ENCODE results near the gene RNF186.
"Not testable (repeated sequence)": the region's sequence is repeated elsewhere in the genome, so short reads cannot be mapped to it uniquely, and the experiment has no call there.

The RNF186 gene

DNA sequence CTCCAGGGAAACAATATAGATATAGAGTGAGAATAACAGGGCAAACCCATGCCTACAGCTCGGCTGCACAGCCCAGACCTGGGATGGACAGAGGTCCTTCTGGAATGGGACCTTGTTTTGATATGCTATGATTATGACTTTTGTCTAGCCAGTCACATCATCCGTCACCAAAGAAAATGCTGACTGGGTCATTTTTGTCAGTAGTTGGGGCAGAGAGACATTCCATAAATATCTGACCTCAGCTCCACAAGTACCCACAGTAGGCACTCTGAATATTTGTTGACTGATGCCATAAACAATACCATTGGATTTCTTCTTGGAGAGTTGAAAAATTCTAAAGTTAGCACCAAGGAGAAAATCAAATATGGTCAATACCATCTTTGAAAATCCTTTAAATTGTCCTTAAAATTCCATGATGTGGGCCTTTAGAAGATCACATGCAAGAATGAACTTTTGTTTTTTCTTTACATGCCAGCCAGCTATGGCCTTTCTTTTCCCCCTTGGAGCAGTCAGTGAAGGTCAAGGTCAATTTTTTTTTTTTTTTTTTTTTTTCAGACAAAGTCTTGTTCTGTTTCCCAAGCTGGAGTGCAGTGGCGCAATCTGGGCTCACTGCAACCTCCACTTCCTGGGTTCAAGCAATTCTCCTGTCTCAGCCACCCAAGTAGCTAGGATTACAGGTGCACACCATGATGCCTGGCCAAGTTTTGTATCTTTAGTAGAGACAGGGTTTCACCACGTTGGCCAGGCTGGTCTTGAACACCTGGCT lies 22.7 kb downstream of the RNF186 start:
- no peak for DNase-seq

GRCh38 chr1:19790061-19790975 lies 24.8 kb downstream of the RNF186 start:
- DNase-seq, result not testable (repeated sequence)

GRCh38 chr1:19786988-19787423 lies 28.1 kb downstream of the RNF186 start:
- no peak for DNase-seq

GRCh38 chr1:19785660-19786059 lies 29.4 kb downstream of the RNF186 start:
- DNase-seq, result no peak

GRCh38 chr1:19780267-19780877 lies 34.7 kb downstream of the RNF186 start:
- DNase-seq, result no peak

GRCh38 chr1:19776933-19777332 lies 38.1 kb downstream of the RNF186 start:
- DNase-seq, result no peak

GRCh38 chr1:19776287-19776686 lies 38.8 kb downstream of the RNF186 start:
- no peak for DNase-seq

DNA sequence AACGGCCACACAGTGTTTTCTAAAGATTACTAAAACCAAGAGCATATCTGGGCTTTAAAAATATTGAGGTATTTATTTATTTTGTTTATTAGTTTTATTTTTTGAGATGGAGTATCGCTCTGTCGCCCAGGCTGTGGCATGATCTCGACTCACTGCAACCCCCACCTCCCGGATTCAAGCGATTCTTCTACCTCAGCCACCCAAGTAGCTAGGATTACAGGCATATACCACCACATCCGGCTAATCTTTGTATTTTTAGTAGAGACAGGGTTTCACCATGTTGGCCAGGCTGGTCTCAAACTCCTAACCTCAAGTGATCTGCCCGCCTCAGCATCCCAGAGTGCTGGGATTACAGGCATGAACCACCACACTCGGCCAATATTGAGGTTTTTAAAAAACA lies 39.3 kb downstream of the RNF186 start:
- DNase-seq, result no peak

GRCh38 chr1:19775317-19775716 lies 39.8 kb downstream of the RNF186 start:
- DNase-seq, result no peak

GRCh38 chr1:19774180-19774785 lies 40.8 kb downstream of the RNF186 start:
- no peak for DNase-seq

- DNase-seq, result no peak
Measured at GRCh38 chr1:19773485-19773884, 41.6 kb downstream of the RNF186 start.

DNA sequence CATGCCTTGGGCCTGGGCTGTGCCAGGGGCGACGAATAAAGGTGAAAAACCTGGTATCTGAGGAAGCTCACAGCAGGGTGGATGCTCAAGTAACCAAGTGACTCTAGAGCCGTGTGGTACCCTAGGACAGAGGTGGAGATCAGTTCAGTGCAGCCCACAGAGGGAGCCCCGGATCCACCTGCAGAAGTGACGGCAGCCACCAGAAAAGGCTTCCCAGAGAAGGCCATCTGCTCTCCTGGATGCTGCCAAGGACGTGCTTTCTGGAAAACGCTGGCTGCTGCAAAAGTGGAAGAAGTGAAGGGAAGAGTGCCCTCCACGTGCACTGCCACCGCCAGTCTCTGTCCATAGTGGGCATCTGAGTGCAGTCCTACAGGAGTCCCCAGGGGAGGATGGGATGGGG lies 43.0 kb downstream of the RNF186 start:
- DNase-seq, result no peak

DNA sequence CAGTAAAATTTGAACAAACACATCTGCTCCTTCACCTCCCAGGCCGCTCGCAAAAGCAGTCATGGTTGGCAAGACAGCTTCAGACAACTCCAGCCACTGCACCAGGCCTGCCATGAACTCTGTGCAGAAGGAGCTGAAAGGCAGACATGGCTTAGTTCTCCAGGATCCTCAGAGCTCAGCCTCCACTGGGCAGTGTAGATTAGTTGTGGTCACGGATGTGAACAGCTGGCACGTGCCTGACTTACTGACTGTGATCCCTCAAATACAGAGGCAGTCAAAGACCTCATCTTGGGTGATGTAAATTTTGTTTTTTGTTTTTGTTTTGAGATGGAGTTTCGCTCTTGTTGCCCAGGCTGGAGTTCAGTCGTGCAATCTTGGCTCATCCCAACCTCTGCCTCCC lies 43.7 kb downstream of the RNF186 start:
- no peak for DNase-seq

GRCh38 chr1:19770436-19771190 lies 44.5 kb downstream of the RNF186 start:
- no peak for DNase-seq

DNA sequence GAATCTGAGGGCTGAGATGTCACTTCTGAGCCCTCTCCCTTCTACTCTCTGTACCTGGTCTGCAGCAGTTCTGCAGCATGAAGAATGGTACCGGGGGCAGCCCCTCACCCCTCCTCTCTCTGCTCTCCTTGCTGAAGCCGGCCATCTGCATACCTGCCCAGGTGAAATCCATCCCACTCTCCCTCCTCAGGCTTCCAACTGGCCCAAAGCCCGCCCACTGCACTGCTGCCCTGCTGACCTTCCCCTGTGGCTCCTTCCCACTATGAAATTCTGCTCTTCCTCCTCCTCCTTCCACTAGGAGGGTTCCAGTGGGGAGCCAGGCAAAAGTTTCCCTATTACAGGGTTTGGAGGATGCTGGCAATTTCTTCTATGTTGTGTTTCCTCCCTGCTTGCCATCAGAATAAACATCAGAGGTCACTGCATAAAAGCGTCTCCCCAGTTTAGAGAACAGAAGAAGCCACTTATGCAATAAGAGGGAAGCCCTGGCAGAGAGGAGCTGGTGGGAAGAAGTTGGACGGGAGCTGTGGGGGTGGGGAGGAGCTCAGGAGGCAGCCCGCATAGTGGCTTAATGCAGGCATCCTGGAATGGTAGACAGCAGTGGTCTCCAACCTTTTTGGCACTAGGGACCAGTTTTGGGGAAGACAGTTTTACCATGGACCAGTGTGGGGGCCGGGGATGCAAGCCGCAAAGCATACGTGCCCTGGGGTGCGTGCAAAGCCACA lies 45.7 kb downstream of the RNF186 start:
- no peak for DNase-seq

- DNase-seq, result no peak
Measured at GRCh38 chr1:19768353-19769210, 46.5 kb downstream of the RNF186 start.

DNA sequence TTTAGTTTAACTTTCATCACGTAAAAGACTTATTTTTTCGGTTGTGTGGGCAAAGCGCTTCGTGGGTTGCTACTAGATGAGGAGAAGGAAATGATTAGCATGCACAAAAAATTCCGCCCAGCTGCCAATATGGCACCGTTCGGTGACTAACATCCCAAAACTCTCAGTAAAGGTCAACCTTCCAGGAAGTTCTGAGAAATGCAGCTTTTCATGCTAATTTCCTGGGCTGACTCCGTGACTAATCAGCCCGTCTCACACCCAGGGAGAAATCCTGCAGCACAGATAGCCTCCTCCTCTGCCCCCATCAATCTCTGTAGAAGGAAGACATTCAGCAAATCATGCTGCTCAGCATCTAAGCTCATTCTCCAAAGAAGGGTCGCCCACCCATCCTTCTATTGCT lies 49.5 kb downstream of the RNF186 start:
- DNase-seq, result no peak

DNA sequence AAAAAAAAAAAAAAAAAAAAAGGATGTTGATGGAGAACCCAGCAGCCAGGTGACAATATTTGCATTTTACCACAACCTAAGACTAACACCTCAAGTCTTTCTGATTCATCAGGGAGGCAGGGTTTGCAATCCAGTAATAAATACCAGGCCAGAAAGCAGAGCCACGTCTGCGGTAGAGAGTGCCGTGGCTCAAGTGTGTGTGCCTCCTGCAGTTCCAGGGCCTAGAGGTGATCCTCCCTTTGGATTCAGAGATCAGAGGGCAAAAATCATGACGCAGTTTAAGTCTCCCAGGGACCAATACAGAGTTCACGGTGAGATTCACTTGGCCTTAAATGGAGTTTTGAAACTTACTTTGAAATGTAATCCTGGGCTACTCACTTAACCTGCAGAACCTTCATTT lies 50.2 kb downstream of the RNF186 start:
- DNase-seq, result no peak
